Activated CD4-positive, CD25-positive, alpha-beta regulatory T cell treated with anti-CD3 and anti-CD28 coated beads, Interleukin-2, amount 50 U/mL, for 24 hours (primary cell): ENCODE data around the gene POLL.
"Not testable (repeated sequence)": the region's sequence is repeated elsewhere in the genome, so short reads cannot be mapped to it uniquely, and the experiment has no call there.

ENCODE experiments used
- ATAC-seq, 2 donors: fragments of 150-1000 bp; cut with Tn5 transposase; one replicate each; pipeline ENCODE4 v1.10.0; 2021; ENCODE audit warnings: mild to moderate bottlenecking in 1 of 2, moderate library complexity in 1 of 2

The POLL gene

GRCh38 chr10:101611096-101611905 is 23.2 kb upstream of the POLL start:
- peak; percentile 41 to 58 for ATAC-seq

- no peak for ATAC-seq
Measured at GRCh38 chr10:101609481-101609880, 21.4 kb upstream of the POLL start.

GRCh38 chr10:101607124-101607523 is 19.1 kb upstream of the POLL start:
- no peak for ATAC-seq

- ATAC-seq: peak; percentile 75 to 83
Measured at GRCh38 chr10:101602761-101603398, 14.8 kb upstream of the POLL start.

- ATAC-seq: no peak
Measured at GRCh38 chr10:101601541-101601940, 13.5 kb upstream of the POLL start.

GRCh38 chr10:101597091-101597900 is 9.2 kb upstream of the POLL start:
- ATAC-seq: no peak

- no peak for ATAC-seq
Measured at GRCh38 chr10:101595591-101596433, 7.8 kb upstream of the POLL start.

GRCh38 chr10:101593331-101593730 is 5.3 kb upstream of the POLL start:
- ATAC-seq: not testable (repeated sequence)

GRCh38 chr10:101588879-101589278 is 822 bp upstream of the POLL start:
- ATAC-seq: no peak

GRCh38 chr10:101585841-101586240 is 2.2 kb downstream of the POLL start:
- ATAC-seq: no peak

- no peak for ATAC-seq
Measured at GRCh38 chr10:101580486-101581399, 7.3 kb downstream of the POLL start.

GRCh38 chr10:101579516-101579870 is 8.6 kb downstream of the POLL start:
- ATAC-seq: no peak

GRCh38 chr10:101578803-101579515 is 9.1 kb downstream of the POLL start:
- ATAC-seq: no peak

- ATAC-seq: no peak
Measured at GRCh38 chr10:101578192-101578591, 9.9 kb downstream of the POLL start.

- no peak for ATAC-seq
Measured at GRCh38 chr10:101577121-101577871, 10.8 kb downstream of the POLL start.

- no peak for ATAC-seq
Measured at GRCh38 chr10:101576211-101576863, 11.7 kb downstream of the POLL start.

GRCh38 chr10:101575580-101576210 is 12.4 kb downstream of the POLL start:
- no peak for ATAC-seq

GRCh38 chr10:101575091-101575490 is 13.0 kb downstream of the POLL start:
- no peak for ATAC-seq
